LNCaP clone FGC (cell line): Measurements from ENCODE around the gene SORCS2.

Experiments used
- DNase-seq: peaks from one replicate; pipeline ENCODE4 v3.0.0-alpha.2; 2011; ENCODE audit warnings: low read depth
- H3K4me3 ChIP-seq: 2 replicates; pipeline ENCODE4 v1.5.1; 2011; ENCODE audit warnings: mild to moderate bottlenecking, low read depth, low read length, control low read depth
- TF ChIP-seq, protein P1 (sequence below): IDR thresholded peaks from 2 replicates; pipeline ENCODE4 v1.5.1; 2012; ENCODE audit warnings: mild to moderate bottlenecking; ENCODE audit not compliant: control insufficient read depth, insufficient read depth; ENCODE audit errors: extremely low read depth

Gene SORCS2

DNA sequence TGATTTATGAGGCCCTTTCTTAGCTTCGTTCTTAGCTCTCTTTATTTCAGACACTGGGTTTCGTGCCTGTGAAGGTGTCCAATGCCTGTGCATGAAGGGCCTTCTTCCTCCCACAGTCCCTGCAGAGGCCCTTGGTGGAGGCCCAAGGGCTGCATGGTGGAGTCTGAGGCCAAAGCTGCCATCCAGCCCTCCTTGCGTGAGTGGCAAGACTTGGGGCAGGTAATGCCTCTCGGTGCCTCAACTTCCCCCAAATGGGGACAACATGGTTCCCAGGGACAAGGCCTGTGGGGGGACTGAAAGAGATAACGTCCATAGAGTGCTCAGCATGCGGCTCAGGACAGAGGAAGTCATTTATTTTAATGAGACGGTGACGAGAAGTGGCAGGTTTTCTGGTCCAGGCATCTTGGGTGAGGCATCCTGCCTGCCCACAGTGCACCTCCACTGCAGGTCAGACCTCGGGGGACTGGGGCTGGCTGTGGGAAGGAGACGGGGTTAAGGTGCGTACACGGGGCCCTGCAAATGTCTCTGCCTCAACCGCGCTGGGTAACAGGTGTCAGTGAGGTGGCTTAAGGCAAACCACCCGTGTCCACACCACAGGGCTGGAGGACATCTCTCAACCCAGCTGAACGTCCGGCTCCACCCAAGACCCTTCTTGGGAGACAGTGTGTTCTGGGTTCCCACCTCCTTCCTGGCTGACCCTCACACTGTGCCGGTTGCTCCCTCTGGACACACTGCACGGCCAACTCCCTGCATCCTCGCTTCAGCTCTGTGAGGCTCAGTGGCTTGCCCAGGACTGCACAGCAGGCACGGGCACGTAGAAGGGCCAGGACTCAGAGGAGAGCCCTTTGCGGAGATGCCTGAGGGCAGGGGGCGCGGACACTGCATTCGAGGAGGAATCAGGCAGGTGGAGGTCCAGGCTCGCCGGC, 191.9 kb downstream of the SORCS2 start:
- TF ChIP-seq, protein P1, sequence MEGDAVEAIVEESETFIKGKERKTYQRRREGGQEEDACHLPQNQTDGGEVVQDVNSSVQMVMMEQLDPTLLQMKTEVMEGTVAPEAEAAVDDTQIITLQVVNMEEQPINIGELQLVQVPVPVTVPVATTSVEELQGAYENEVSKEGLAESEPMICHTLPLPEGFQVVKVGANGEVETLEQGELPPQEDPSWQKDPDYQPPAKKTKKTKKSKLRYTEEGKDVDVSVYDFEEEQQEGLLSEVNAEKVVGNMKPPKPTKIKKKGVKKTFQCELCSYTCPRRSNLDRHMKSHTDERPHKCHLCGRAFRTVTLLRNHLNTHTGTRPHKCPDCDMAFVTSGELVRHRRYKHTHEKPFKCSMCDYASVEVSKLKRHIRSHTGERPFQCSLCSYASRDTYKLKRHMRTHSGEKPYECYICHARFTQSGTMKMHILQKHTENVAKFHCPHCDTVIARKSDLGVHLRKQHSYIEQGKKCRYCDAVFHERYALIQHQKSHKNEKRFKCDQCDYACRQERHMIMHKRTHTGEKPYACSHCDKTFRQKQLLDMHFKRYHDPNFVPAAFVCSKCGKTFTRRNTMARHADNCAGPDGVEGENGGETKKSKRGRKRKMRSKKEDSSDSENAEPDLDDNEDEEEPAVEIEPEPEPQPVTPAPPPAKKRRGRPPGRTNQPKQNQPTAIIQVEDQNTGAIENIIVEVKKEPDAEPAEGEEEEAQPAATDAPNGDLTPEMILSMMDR: no peak
- no peak overlapping the region for H3K4me3 ChIP-seq
- DNase-seq: no peak

DNA sequence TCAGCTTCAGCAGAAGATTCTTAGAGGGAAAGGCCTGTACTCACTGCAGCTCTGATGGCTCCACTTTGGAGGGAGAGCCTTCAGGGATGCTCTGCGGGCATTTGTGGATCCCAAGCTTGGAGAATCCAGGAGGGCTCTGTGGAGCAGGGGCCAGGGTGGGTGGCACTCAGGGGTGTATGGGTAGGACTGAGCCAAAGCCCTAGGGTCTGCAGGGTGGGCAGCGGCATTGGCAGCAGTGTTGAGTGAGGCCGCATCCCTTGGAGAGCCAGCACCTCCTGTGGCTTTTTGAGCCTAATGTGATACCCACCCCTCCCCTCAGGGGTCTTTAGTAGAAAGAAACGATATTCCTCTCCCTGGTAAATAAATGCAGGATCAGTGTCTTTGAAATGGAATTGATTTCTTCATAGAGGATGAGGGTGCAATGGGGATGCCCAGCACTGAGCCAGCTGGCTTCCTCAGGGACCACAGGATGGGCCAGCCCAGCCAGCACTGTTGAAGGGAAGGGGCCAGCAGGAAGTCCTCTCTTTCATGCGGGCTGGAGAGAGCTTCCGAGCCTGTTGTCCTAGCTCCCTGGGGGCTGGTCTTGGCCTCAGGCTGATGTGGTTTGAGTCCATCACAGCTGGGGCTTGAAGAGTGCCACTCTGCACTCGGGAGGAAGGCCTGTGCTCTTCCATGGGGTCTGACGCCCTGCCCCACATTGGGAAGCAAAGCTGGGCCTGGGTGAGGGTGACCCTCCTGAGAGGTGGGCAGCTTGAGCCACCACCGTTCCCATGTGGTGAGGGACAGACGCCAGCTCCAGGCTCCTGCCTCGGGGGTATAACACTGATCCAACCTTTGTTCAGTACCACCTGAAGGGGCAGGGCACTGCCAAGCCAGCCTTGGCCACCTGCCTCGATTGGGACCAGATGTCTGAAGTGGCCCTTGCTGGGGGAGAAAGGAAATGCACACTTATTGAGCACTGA, 192.9 kb downstream of the SORCS2 start:
- DNase-seq: no peak
- TF ChIP-seq, protein P1: no peak
- H3K4me3 ChIP-seq: no peak overlapping the region

DNA sequence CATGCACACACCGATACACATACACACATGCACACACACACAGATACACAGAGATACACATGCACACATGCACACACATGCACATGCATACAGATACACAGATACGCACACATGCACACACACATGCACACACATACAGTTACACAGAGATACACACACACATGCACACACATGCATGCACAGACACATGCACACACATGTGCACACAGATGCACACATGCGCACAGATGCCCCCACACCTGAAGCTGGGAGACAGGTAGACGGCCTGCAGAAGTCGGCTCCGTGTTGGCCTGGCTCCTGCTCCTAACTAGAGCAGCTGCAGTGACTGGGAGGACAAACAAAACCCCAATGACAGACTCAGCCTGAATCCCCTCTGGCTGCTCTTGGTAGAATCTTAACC, 195.6 kb downstream of the SORCS2 start:
- DNase-seq: no peak
- TF ChIP-seq, protein P1: no peak
- H3K4me3 ChIP-seq: no peak overlapping the region

- TF ChIP-seq, protein P1: no peak
- H3K4me3 ChIP-seq: no peak overlapping the region
- no peak for DNase-seq
These were observed 196.3 kb downstream of the SORCS2 start for GRCh38 chr4:7388627-7389026.

DNA sequence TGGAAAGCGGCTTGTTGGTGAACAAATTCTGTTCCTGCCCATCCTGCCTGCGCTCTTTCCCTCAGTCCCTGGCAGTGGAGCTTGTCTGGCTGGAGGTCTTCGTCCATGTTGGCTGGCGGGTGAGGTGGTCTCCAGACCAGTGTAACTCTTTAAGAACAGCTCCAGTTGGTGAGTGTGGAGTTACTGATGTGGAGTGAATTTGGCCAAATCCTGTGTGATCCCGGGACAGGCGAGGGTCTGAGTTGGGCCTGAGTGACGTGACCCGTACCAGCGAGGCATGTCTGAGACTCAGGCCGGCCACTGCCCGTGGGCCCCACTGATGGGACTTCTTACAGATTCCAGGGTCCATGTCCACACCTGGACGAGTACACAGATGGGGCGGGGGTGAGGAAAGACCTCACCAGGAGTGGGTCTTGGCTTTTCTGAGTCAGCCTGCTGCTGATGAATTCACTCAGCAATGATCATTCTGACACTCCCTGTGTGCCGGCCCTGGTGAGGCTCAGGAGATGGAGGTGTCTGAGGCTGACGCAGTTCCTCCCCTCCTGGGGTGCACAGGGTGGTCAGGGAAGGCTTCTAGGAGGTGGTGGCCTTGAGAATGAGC, 196.9 kb downstream of the SORCS2 start:
- TF ChIP-seq, protein P1: no peak
- H3K4me3 ChIP-seq: no peak overlapping the region
- DNase-seq: no peak

DNA sequence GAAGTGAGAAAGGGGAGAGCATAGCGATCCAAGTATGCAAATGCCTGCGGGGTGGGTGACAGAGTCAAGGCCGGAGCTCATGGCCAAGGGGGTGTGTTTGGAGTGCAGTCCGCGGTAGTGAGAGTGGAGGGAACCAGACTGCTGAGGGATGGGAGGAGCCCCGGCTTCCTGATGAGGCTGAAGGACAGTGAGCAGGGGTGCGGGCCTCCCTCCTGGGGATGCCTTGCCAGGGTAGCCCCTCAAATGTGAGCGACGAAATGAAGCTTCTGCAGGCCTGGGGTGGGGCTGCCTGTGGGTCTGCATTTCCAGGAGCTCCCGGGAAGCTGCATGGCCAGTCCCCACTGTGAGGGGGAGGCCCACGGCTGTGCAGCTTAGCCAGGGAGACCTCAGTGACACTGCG, 197.4 kb downstream of the SORCS2 start:
- no peak for DNase-seq
- TF ChIP-seq, protein P1: no peak
- H3K4me3 ChIP-seq: no peak overlapping the region
